Tibial nerve (tissue), 4 donors: Measurements from ENCODE around the gene MXD4. TPM values are rescaled to one million over a fixed set of nuclear protein-coding genes. Genes with fewer than 3 reads are reported as not detected.

Experiments used
- DNase-seq, 2 donors: peaks; one replicate each; pipeline ENCODE4 v3.0.0-alpha.2; 2019; ENCODE audit warnings: low spot score in 2 of 2
- H3K27ac ChIP-seq, 4 donors: fragments of 200-600 bp; sonication (generic) in 3 of 4; one replicate each; pipeline ENCODE4 v1.5.1; 2017 to 2019; ENCODE audit warnings: mild to moderate bottlenecking in 1 of 4
- H3K27me3 ChIP-seq, 2 donors: fragments of 200-600 bp; sonication (generic) in 1 of 2; one replicate each; pipeline versions ENCODE4 v1.5.1 to v1.6.0; 2017 to 2019
- H3K36me3 ChIP-seq, 3 donors: fragments of 200-600 bp; sonication (generic); one replicate each; pipeline ENCODE4 v1.5.1; 2018 to 2019
- H3K4me1 ChIP-seq, 4 donors: fragments of 200-600 bp; sonication (generic) in 3 of 4; one replicate each; pipeline ENCODE4 v1.5.1; 2017 to 2019
- H3K4me3 ChIP-seq, 4 donors: fragments of 200-600 bp; sonication (generic) in 3 of 4; one replicate each; pipeline ENCODE4 v1.5.1; 2017 to 2019; ENCODE audit warnings: mild to moderate bottlenecking in 1 of 4, moderate library complexity in 1 of 4
- H3K9me3 ChIP-seq, 4 donors: fragments of 200-600 bp; sonication (generic) in 3 of 4; one replicate each; pipeline ENCODE4 v1.5.1; 2017 to 2019
- EP300 ChIP-seq, 2 donors: sonication (generic); formaldehyde crosslinking; IDR thresholded peaks; one replicate each; pipeline ENCODE4 v1.6.1; 2017; ENCODE audit warnings: antibody characterized with exemption in 2 of 2, mild to moderate bottlenecking in 1 of 2
- POLR2A ChIP-seq, 2 donors: fragments of 450-650 bp; IDR thresholded peaks; one replicate each; pipeline ENCODE4 v1.6.1; 2017; ENCODE audit warnings: antibody characterized with exemption in 2 of 2, mild to moderate bottlenecking in 2 of 2, moderate library complexity in 2 of 2
- WGBS, 2 donors: methylation state at CpG; one replicate each; pipeline ENCODE4 v1.1.5; 2018; 5-methylcytosine and 5-hydroxymethylcytosine counted together
- total RNA-seq, 4 donors: library from RNA; depleted of rRNA; stranded (reverse); fragments of >200 nt; gene quantifications; one replicate each; pipeline ENCODE4 v1.1.0, GENCODE V29; 2016
- TF ChIP-seq, protein P1 (sequence below), 5 experiments: fragments of 200-600 bp in 3 of 5; fragments of 450-650 bp in 2 of 5; sonication (generic) in 3 of 5; IDR thresholded peaks; one replicate each; pipeline ENCODE4 v1.5.1; 2016 to 2019; ENCODE audit warnings: antibody characterized with exemption in 5 of 5, mild to moderate bottlenecking in 3 of 5, moderate library complexity in 2 of 5

Gene MXD4
- total RNA-seq, 4 donors from 2014 or later: 62.4 to 77.1 (median 62.9) TPM

DNA sequence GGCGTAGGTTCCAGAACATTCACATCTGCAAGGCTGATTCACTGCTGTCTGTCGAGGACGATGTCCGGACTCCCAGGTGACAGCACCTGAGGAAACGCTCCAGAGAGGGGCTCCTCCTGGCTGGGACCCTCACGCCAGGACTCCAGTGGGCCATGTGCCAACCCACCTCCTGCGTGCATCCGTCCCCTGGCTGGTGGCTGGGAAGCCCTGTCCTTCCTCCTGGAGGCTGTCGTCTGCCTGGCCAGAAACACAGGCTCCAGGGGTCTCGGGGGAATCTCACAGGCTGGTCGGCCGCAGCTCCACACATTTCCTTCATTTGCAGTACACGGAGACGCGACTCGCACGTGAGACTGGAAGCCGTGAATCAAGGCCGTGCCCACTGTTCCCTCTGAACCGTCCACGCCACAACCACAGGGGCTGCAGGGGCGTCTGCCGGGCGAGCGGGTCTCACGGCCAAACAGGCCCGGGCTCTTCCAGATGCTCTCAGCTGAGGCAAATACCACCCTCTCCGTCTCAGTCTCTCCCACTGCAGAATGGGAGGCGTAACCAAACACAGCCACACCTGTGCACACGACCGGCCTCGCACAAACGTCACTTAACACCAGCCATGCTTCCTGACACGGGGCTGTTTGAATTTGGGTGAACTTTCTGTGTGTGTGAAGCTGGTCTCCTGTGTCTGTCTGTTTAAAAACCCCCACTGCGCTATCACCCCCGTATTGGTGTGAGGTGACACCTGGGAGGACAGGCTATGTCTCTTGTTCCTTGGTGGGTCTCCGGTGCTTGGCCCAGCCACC, 38.7 kb upstream of the MXD4 start:
- WGBS, 2 donors: 87 to 90% methylated on average over 31 to 37 of the region's 37 CpGs
- Histone ChIP-seq H3K27ac (no peak overlapping the region), H3K27me3 (no peaks in the 10 kb centered on the region), H3K4me3 (no peak overlapping the region), H3K36me3 (peaks cover 0 to 57% (median 0%) of the 10 kb centered on the region in 3 donors), H3K9me3 (peaks cover 0 to 11% (median 0%) of the 10 kb centered on the region in 4 donors), H3K4me1 (no peaks in the 10 kb centered on the region)
- TF ChIP-seq, protein P1, sequence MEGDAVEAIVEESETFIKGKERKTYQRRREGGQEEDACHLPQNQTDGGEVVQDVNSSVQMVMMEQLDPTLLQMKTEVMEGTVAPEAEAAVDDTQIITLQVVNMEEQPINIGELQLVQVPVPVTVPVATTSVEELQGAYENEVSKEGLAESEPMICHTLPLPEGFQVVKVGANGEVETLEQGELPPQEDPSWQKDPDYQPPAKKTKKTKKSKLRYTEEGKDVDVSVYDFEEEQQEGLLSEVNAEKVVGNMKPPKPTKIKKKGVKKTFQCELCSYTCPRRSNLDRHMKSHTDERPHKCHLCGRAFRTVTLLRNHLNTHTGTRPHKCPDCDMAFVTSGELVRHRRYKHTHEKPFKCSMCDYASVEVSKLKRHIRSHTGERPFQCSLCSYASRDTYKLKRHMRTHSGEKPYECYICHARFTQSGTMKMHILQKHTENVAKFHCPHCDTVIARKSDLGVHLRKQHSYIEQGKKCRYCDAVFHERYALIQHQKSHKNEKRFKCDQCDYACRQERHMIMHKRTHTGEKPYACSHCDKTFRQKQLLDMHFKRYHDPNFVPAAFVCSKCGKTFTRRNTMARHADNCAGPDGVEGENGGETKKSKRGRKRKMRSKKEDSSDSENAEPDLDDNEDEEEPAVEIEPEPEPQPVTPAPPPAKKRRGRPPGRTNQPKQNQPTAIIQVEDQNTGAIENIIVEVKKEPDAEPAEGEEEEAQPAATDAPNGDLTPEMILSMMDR (IDR thresholded peaks at IDR 0.05): no peak
- no peak for TF ChIP-seq POLR2A (IDR thresholded peaks at IDR 0.05)
- no peak for TF ChIP-seq EP300 (IDR thresholded peaks at IDR 0.05)
- no peak for DNase-seq

DNA sequence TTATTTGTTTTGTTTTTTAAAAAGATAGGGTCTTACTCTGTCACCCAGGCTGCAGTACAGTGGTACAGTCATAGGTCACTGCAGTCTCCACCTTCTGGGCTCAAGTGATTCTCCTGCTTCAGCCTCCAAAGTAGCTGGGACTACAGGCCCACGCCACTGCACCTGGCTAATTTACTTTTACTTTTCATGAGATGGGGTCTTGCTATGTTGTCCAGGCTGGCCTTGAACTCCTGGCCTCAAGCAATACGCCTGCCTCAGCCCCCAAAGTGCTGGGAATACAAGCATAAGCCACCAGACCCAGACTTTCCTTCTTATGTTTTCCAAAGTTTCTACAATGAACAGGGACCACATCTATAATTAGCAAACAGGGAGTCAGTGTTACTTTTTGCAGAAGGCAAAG, 37.9 kb upstream of the MXD4 start:
- no peak for DNase-seq
- WGBS, 2 donors: 93 to 94% methylated on average over 2 of the region's 2 CpGs
- peaks cover 0 to 49% (median 0%) of the 10 kb centered on the region in 3 donors for H3K36me3 ChIP-seq

DNA sequence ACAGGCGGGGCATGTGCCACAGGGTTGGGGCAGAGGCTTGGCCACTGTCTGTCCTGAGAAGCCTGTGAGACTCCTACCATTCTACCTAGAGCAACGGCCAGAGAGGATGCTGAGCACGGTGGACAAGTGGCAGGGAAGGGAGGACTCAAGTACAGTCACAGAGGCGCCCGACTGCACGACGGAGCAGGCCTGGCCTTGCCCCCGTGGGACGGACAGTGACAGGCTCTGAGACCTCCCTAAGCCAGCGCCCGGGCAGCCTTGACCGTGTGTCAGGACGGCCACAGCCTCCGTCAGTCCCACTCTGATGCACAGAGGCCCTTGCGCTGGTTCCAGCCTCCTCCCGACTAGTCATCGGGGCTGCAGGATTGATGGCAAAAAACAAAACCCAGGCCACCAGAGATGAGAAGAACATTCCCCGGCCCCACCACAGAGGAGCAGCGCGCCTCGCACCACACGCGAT, 36.7 kb upstream of the MXD4 start:
- no peak overlapping the region for H3K27ac ChIP-seq
- H3K4me3 ChIP-seq: no peak overlapping the region
- H3K9me3 ChIP-seq: peaks cover 0 to 11% (median 0%) of the 10 kb centered on the region in 4 donors
- 71 to 85% methylated on average over 15 to 23 of the region's 23 CpGs for WGBS, 2 donors
- no peaks in the 10 kb centered on the region for H3K4me1 ChIP-seq
- H3K36me3 ChIP-seq: peaks cover 0 to 36% (median 0%) of the 10 kb centered on the region in 3 donors
- H3K27me3 ChIP-seq: no peaks in the 10 kb centered on the region
- TF ChIP-seq, protein P1 (IDR thresholded peaks at IDR 0.05): no peak
- no peak for TF ChIP-seq EP300 (IDR thresholded peaks at IDR 0.05)
- TF ChIP-seq POLR2A (IDR thresholded peaks at IDR 0.05): no peak
- no peak for DNase-seq

More for the DNA sequence above, 37.9 kb upstream of the MXD4 start:
- Histone ChIP-seq H3K4me1 (no peaks in the 10 kb centered on the region), H3K4me3 (no peak overlapping the region), H3K27me3 (no peaks in the 10 kb centered on the region), H3K27ac (no peak overlapping the region), H3K9me3 (peaks cover 0 to 11% (median 0%) of the 10 kb centered on the region in 4 donors)
- TF ChIP-seq, protein P1 (IDR thresholded peaks at IDR 0.05): no peak
- TF ChIP-seq POLR2A (IDR thresholded peaks at IDR 0.05) (no peak), EP300 (IDR thresholded peaks at IDR 0.05) (no peak)

DNA sequence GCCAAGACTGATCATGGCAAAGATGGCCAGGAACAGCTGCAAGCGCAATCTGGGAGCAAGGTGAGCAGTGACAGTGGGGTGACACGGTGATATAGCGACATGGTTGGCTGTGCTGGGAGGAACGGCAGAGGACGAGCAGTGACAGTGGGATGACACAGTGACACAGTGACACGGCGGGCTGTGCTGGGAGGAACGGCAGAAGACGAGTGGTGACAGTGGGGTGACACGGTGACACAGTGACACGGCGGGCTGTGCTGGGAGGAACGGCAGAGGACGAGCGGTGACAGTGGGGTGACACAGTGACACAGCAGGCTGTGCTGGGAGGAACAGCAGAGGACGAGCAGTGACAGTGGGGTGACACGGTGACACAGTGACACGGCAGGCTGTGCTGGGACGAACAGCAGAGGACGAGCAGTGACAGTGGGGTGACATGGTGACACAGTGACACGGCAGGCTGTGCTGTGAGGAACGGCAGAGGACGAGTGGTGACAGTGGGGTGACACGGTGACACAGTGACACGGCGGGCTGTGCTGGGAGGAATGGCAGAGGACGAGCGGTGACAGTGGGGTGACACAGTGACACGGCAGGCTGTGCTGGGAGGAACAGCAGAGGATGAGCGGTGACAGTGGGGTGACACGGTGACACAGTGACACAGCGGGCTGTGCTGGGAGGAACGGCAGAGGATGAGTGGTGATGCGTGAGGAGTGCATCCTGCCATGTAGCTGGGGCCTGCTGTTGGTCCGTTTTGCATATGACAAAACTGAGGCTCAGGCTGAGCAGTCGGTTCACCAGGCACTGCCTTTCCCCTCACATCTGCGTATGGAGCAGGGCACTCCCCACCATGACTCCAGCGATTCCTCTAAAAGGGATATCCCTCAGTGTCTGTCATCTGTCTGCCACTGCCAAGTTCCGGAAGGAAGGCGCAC, 36.0 kb upstream of the MXD4 start:
- TF ChIP-seq, protein P1 (IDR thresholded peaks at IDR 0.05): no peak
- TF ChIP-seq EP300 (IDR thresholded peaks at IDR 0.05): no peak
- no peak for TF ChIP-seq POLR2A (IDR thresholded peaks at IDR 0.05)
- Histone ChIP-seq H3K27ac (no peak overlapping the region), H3K9me3 (peaks cover 0 to 8% (median 0%) of the 10 kb centered on the region in 4 donors), H3K27me3 (no peaks in the 10 kb centered on the region), H3K36me3 (peaks cover 0 to 30% (median 0%) of the 10 kb centered on the region in 3 donors), H3K4me3 (no peak overlapping the region), H3K4me1 (peaks cover 0 to under 1% (median 0%) of the 10 kb centered on the region in 4 donors)
- 84 to 87% methylated on average over 40 of the region's 40 CpGs for WGBS, 2 donors
- DNase-seq: no peak
